ENCODE data around the gene VAV2.

VAV2 gene

GRCh38 chr9:133963166-133963565, 29.0 kb downstream of the VAV2 start:
- no peak for TF ChIP-seq CTCF (IDR thresholded peaks at IDR 0.05; ENCODE audit: insufficient read depth, low read length, poor library complexity, severe bottlenecking)
- no peak for TF ChIP-seq EZH2phosphoT487 (conservative IDR thresholded peaks at IDR 0.05; ENCODE audit: low read length)
- H2AFZ ChIP-seq (ENCODE audit: low read depth, low read length, severe bottlenecking), result no peak overlapping the region
- H3K79me2 ChIP-seq (ENCODE audit: insufficient read depth, low read length), result peaks cover 84% of the 10 kb centered on the region
- peaks cover 4% of the 10 kb centered on the region for H4K20me1 ChIP-seq (ENCODE audit: low read depth, low read length)
- no peaks in the 10 kb centered on the region for H3K36me3 ChIP-seq (ENCODE audit: low read length)
- no peak overlapping the region for H3K9ac ChIP-seq (ENCODE audit: low read length)
- peaks cover 24% of the 10 kb centered on the region for H3F3A ChIP-seq (ENCODE audit: insufficient read depth)
- no peak overlapping the region for H3K27ac ChIP-seq (ENCODE audit: low read depth, low read length)
- no peak overlapping the region for H3K4me3 ChIP-seq (ENCODE audit: insufficient read depth, low read length, poor library complexity, severe bottlenecking)
- H3K9me3 ChIP-seq (ENCODE audit: insufficient read depth, low read length), result no peaks in the 10 kb centered on the region
- no peaks in the 10 kb centered on the region for H3K9me2 ChIP-seq (replicated peaks; ENCODE audit: insufficient read depth, low read length)
- no peaks in the 10 kb centered on the region for H3K27me3 ChIP-seq (ENCODE audit: low read length)
- H3K4me2 ChIP-seq (ENCODE audit: low read depth, low read length, poor library complexity, severe bottlenecking), result no peak overlapping the region

GRCh38 chr9:133962341-133962740, 29.8 kb downstream of the VAV2 start:
- Histone ChIP-seq H3K27ac (ENCODE audit: low read depth, low read length) (peak overlapping the region; percentile 90), H3K4me3 (ENCODE audit: insufficient read depth, low read length, poor library complexity, severe bottlenecking) (no peak overlapping the region), H4K20me1 (ENCODE audit: low read depth, low read length) (peaks cover 3% of the 10 kb centered on the region), H3F3A (ENCODE audit: insufficient read depth) (peaks cover 27% of the 10 kb centered on the region), H3K79me2 (ENCODE audit: insufficient read depth, low read length) (peaks cover 77% of the 10 kb centered on the region), H3K36me3 (ENCODE audit: low read length) (no peaks in the 10 kb centered on the region), H3K9ac (ENCODE audit: low read length) (peak overlapping the region; percentile 48; the same call in 1 of the 2 replicates), H3K27me3 (ENCODE audit: low read length) (no peaks in the 10 kb centered on the region), H2AFZ (ENCODE audit: low read depth, low read length, severe bottlenecking) (no peak overlapping the region), H3K9me2 (replicated peaks; ENCODE audit: insufficient read depth, low read length) (no peaks in the 10 kb centered on the region), H3K4me2 (ENCODE audit: low read depth, low read length, poor library complexity, severe bottlenecking) (peak overlapping the region; percentile 57), H3K9me3 (ENCODE audit: insufficient read depth, low read length) (no peaks in the 10 kb centered on the region)
- no peak for TF ChIP-seq EZH2phosphoT487 (conservative IDR thresholded peaks at IDR 0.05; ENCODE audit: low read length)
- TF ChIP-seq CTCF (IDR thresholded peaks at IDR 0.05; ENCODE audit: insufficient read depth, low read length, poor library complexity, severe bottlenecking), result no peak

- H3K36me3 ChIP-seq (ENCODE audit: low read length), result no peaks in the 10 kb centered on the region
- peak overlapping the region; percentile 11 for H3K4me3 ChIP-seq (ENCODE audit: insufficient read depth, low read length, poor library complexity, severe bottlenecking)
- TF ChIP-seq CTCF (IDR thresholded peaks at IDR 0.05; ENCODE audit: insufficient read depth, low read length, poor library complexity, severe bottlenecking), result no peak
- TF ChIP-seq EZH2phosphoT487 (conservative IDR thresholded peaks at IDR 0.05; ENCODE audit: low read length), result no peak
- peak overlapping the region; percentile 48 for H3K9ac ChIP-seq (ENCODE audit: low read length)
- H3K9me2 ChIP-seq (replicated peaks; ENCODE audit: insufficient read depth, low read length), result no peaks in the 10 kb centered on the region
- H3K79me2 ChIP-seq (ENCODE audit: insufficient read depth, low read length), result peaks cover 72% of the 10 kb centered on the region
- no peaks in the 10 kb centered on the region for H3K9me3 ChIP-seq (ENCODE audit: insufficient read depth, low read length)
- H3F3A ChIP-seq (ENCODE audit: insufficient read depth), result peaks cover 36% of the 10 kb centered on the region
- H3K4me2 ChIP-seq (ENCODE audit: low read depth, low read length, poor library complexity, severe bottlenecking), result peak overlapping the region; percentile 57
- no peak overlapping the region for H2AFZ ChIP-seq (ENCODE audit: low read depth, low read length, severe bottlenecking)
- no peaks in the 10 kb centered on the region for H4K20me1 ChIP-seq (ENCODE audit: low read depth, low read length)
- no peaks in the 10 kb centered on the region for H3K27me3 ChIP-seq (ENCODE audit: low read length)
- H3K27ac ChIP-seq (ENCODE audit: low read depth, low read length), result peak overlapping the region; percentile 90
These were observed 30.6 kb downstream of the VAV2 start for GRCh38 chr9:133961226-133962165.
